BLaER1 treated with 17β-estradiol and CSF1 and Interleukin-3, amounts not matched to agents 10 nM and 100 nM (cell line): ENCODE results near the gene NOTCH1.

Experiments used
- H3K27ac ChIP-seq, 11 experiments: shearing (Covaris generic); formaldehyde crosslinking; 2 replicates each; pipeline ENCODE4 v1.8.1; 2022
- H3K27me3 ChIP-seq, 11 experiments: shearing (Covaris generic); formaldehyde crosslinking; 2 replicates each; pipeline ENCODE4 v1.8.1; 2022
- H3K36me3 ChIP-seq, 11 experiments: shearing (Covaris generic); formaldehyde crosslinking; 2 replicates each; pipeline ENCODE4 v1.8.1; 2022
- H3K4me1 ChIP-seq, 10 experiments: shearing (Covaris generic); formaldehyde crosslinking; 2 replicates each; pipeline ENCODE4 v1.8.1; 2022
- H3K4me2 ChIP-seq, 11 experiments: shearing (Covaris generic); formaldehyde crosslinking; 2 replicates each; pipeline ENCODE4 v1.8.1; 2022
- H3K4me3 ChIP-seq, 10 experiments: shearing (Covaris generic); formaldehyde crosslinking; 2 replicates each; pipeline ENCODE4 v1.8.1; 2022
- H3K9ac ChIP-seq, 11 experiments: shearing (Covaris generic); formaldehyde crosslinking; 2 replicates each; pipeline ENCODE4 v1.8.1; 2022
- H3K9me3 ChIP-seq, 11 experiments: shearing (Covaris generic); formaldehyde crosslinking; replicated peaks in 1 of 11; 2 replicates each; pipeline ENCODE4 v1.8.1; 2022
- H4K20me1 ChIP-seq, 11 experiments: shearing (Covaris generic); formaldehyde crosslinking; 2 replicates each; pipeline ENCODE4 v1.8.1; 2022
- Cebpa-rat ChIP-seq, 11 experiments: shearing (Covaris generic); IDR thresholded peaks; 2 replicates each; pipeline ENCODE4 v1.8.1; 2022

The NOTCH1 gene

DNA sequence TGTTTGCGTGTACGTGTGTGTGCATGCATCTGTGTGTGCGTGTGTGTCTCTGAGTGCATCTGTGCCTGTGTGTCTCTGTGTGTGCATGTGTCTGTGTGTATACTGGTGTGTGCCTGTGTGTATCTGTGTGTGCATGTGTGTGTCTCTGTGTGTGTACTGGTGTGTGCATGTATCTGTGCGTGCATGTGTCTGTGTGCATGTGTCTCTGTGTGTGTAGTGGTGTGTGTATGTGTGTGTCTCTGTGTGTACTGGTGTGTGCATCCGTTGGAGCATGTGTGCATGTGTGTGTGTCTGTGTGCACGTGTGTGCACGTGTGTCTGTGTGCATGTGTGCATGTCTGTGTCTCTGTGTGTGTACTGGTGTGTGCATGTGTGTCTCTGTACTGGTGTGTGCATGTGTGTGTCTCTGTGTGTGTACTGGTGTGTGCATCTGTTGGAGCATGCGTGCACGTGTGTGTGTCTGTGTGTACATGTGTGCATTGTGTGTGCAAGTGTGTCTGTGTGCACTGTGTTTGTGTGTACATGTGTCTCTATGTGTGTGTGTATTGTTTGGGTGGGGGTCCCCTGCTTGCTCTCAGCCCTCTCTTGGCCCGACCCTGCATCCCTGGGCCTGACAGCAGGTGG lies 23.8 kb upstream of the NOTCH1 start:
- H3K4me2 ChIP-seq = no peak overlapping the region
- H3K4me3 ChIP-seq = no peak overlapping the region
- H4K20me1 ChIP-seq = no peaks in the 10 kb centered on the region
- H3K27ac ChIP-seq = no peak overlapping the region
- H3K9ac ChIP-seq = no peak overlapping the region
- no peaks in the 10 kb centered on the region for H3K27me3 ChIP-seq
- H3K36me3 ChIP-seq = no peaks in the 10 kb centered on the region
- H3K4me1 ChIP-seq = peaks cover 8 to 71% (median 43%) of the 10 kb centered on the region in 10 experiments
- TF ChIP-seq Cebpa-rat (IDR thresholded peaks at IDR 0.05) = no peak
- H3K9me3 ChIP-seq = no peaks in the 10 kb centered on the region

- Histone ChIP-seq H3K9ac (peak overlapping the region in 1 of 11 experiments; percentile 1; a peak in 2 of 22 replicates), H3K4me1 (peaks cover 19 to 83% (median 54%) of the 10 kb centered on the region in 10 experiments), H3K27ac (peak overlapping the region in 2 of 11 experiments; percentile 26; a peak in 1 of 22 replicates), H3K36me3 (no peaks in the 10 kb centered on the region), H4K20me1 (no peaks in the 10 kb centered on the region), H3K4me2 (peak overlapping the region in 4 of 11 experiments; percentile 7 to 33 (median 16); a peak in 4 of 22 replicates), H3K4me3 (no peak overlapping the region), H3K27me3 (no peaks in the 10 kb centered on the region), H3K9me3 (no peaks in the 10 kb centered on the region)
- no peak for TF ChIP-seq Cebpa-rat (IDR thresholded peaks at IDR 0.05)
Observed at GRCh38 chr9:136568288-136569081, 22.6 kb upstream of the NOTCH1 start.

- peak overlapping the region in 5 of 11 experiments; percentile 7 to 33 (median 15); a peak in 3 of 22 replicates for H3K4me2 ChIP-seq
- H3K36me3 ChIP-seq = no peaks in the 10 kb centered on the region
- H3K27ac ChIP-seq = peak overlapping the region in 2 of 11 experiments; percentile 26; a peak in 2 of 22 replicates
- no peaks in the 10 kb centered on the region for H4K20me1 ChIP-seq
- H3K9me3 ChIP-seq = no peaks in the 10 kb centered on the region
- H3K9ac ChIP-seq = no peak overlapping the region
- no peak overlapping the region for H3K4me3 ChIP-seq
- TF ChIP-seq Cebpa-rat (IDR thresholded peaks at IDR 0.05) = no peak
- peaks cover 26 to 86% (median 61%) of the 10 kb centered on the region in 10 experiments for H3K4me1 ChIP-seq
- no peaks in the 10 kb centered on the region for H3K27me3 ChIP-seq
Observed at GRCh38 chr9:136567651-136568287, 21.9 kb upstream of the NOTCH1 start.

- Histone ChIP-seq H3K27ac (peak overlapping the region in 5 of 11 experiments; percentile 31 to 83 (median 75); a peak in 7 of 22 replicates), H3K4me2 (peak overlapping the region in 3 of 11 experiments; percentile 90 to 96 (median 92); a peak in 5 of 22 replicates), H3K9me3 (no peaks in the 10 kb centered on the region; a peak in 1 of 22 replicates), H3K27me3 (no peaks in the 10 kb centered on the region), H3K36me3 (no peaks in the 10 kb centered on the region), H3K4me1 (peaks cover 30 to 86% (median 59%) of the 10 kb centered on the region in 10 experiments), H3K9ac (peak overlapping the region in 1 of 11 experiments; percentile 35; a peak in 1 of 22 replicates), H4K20me1 (no peaks in the 10 kb centered on the region), H3K4me3 (no peak overlapping the region)
- TF ChIP-seq Cebpa-rat (IDR thresholded peaks at IDR 0.05) = no peak
Observed at GRCh38 chr9:136566901-136567300, 21.1 kb upstream of the NOTCH1 start.

GRCh38 chr9:136566553-136566895 lies 20.7 kb upstream of the NOTCH1 start:
- Histone ChIP-seq H3K27me3 (no peaks in the 10 kb centered on the region), H3K36me3 (no peaks in the 10 kb centered on the region)

GRCh38 chr9:136565715-136566552 lies 20.1 kb upstream of the NOTCH1 start:
- H3K9ac ChIP-seq = peak overlapping the region in 2 of 11 experiments; percentile 35 to 36; a peak in 4 of 22 replicates
- H3K4me1 ChIP-seq = peaks cover 30 to 86% (median 54%) of the 10 kb centered on the region in 10 experiments
- H3K27ac ChIP-seq = peak overlapping the region in 6 of 11 experiments; percentile 6 to 83 (median 71); a peak in 8 of 22 replicates
- H3K27me3 ChIP-seq = no peaks in the 10 kb centered on the region
- no peaks in the 10 kb centered on the region for H3K36me3 ChIP-seq
- no peak for TF ChIP-seq Cebpa-rat (IDR thresholded peaks at IDR 0.05)
- peak overlapping the region in 6 of 11 experiments; percentile 85 to 96 (median 92); a peak in 10 of 22 replicates for H3K4me2 ChIP-seq
- H4K20me1 ChIP-seq = no peaks in the 10 kb centered on the region
- peaks cover 0 to 9% (median 4%) of the 10 kb centered on the region in 11 experiments; a peak in 12 of 22 replicates for H3K9me3 ChIP-seq
- no peak overlapping the region for H3K4me3 ChIP-seq

More at GRCh38 chr9:136566553-136566895, 20.7 kb upstream of the NOTCH1 start:
- H4K20me1 ChIP-seq = no peaks in the 10 kb centered on the region
- peaks cover 30 to 86% (median 58%) of the 10 kb centered on the region in 10 experiments for H3K4me1 ChIP-seq
- peak overlapping the region in 2 of 11 experiments; percentile 35 to 36; a peak in 3 of 22 replicates for H3K9ac ChIP-seq
- H3K4me3 ChIP-seq = no peak overlapping the region
- peaks cover 0 to 3% (median 0%) of the 10 kb centered on the region in 11 experiments; a peak in 5 of 22 replicates for H3K9me3 ChIP-seq
- H3K27ac ChIP-seq = peak overlapping the region in 5 of 11 experiments; percentile 31 to 83 (median 75); a peak in 7 of 22 replicates
- peak overlapping the region in 4 of 11 experiments; percentile 90 to 96 (median 94); a peak in 8 of 22 replicates for H3K4me2 ChIP-seq
- no peak for TF ChIP-seq Cebpa-rat (IDR thresholded peaks at IDR 0.05)

- Histone ChIP-seq H3K9ac (peak overlapping the region in 8 of 11 experiments; percentile 22 to 67 (median 45); a peak in 13 of 22 replicates), H3K36me3 (no peaks in the 10 kb centered on the region), H4K20me1 (no peaks in the 10 kb centered on the region), H3K4me2 (peak overlapping the region; percentile 70 to 96 (median 85)), H3K4me1 (peaks cover 30 to 86% (median 47%) of the 10 kb centered on the region in 10 experiments), H3K4me3 (peak overlapping the region in 2 of 10 experiments; percentile 21 to 50; a peak in 2 of 20 replicates), H3K27ac (peak overlapping the region in 10 of 11 experiments; percentile 11 to 83 (median 58); a peak in 14 of 22 replicates), H3K9me3 (peaks cover 0 to 16% (median 11%) of the 10 kb centered on the region in 11 experiments; a peak in 18 of 22 replicates), H3K27me3 (no peaks in the 10 kb centered on the region)
- no peak for TF ChIP-seq Cebpa-rat (IDR thresholded peaks at IDR 0.05)
Observed at GRCh38 chr9:136565086-136565714, 19.4 kb upstream of the NOTCH1 start.
